CD4-positive, alpha-beta T cell (primary cell): ENCODE measurements around the gene SAMD10. TPM values are rescaled to one million over a fixed set of nuclear protein-coding genes. Genes with fewer than 3 reads are reported as not detected.

Experiments
- ATAC-seq: fragments of 200-7000 bp; cut with Tn5 transposase; one replicate; pipeline ENCODE4 v1.10.0; 2022; ENCODE audit warnings: mild to moderate bottlenecking; ENCODE audit not compliant: poor library complexity
- CTCF ChIA-PET: fragments of 350-600 bp; sonication (Branson Sonifier 250); formaldehyde crosslinking; loops from one replicate; lab custom pipeline; 2021; ENCODE audit warnings: antibody characterized with exemption, inconsistent platforms; lab: Charles Lee
- POLR2A ChIA-PET: fragments of 350-600 bp; sonication (Branson Sonifier 250); formaldehyde crosslinking; loops from one replicate; lab custom pipeline; 2021; ENCODE audit warnings: antibody characterized with exemption, inconsistent platforms; lab: Charles Lee
- DNase-seq, 14 experiments: peaks; one replicate each; pipeline ENCODE4 v3.0.0-alpha.2; 2013 to 2020; ENCODE audit warnings: mixed read lengths in 2 of 14
- H3K27ac ChIP-seq, 2 donors: one replicate each; pipeline versions ENCODE4 v1.5.1 to v1.7.0; 2013; ENCODE audit warnings: low read length in 2 of 2, low read depth in 1 of 2, mild to moderate bottlenecking in 1 of 2
- H3K27me3 ChIP-seq, 2 experiments: 1 replicate in 1 of 2; 2 replicates in 1 of 2; pipeline versions ENCODE4 v1.6.1 to v1.7.0; 2013; ENCODE audit warnings: low read length in 2 of 2, control low read depth in 1 of 2, mild to moderate bottlenecking in 1 of 2, moderate library complexity in 1 of 2; ENCODE audit not compliant: insufficient read depth in 2 of 2, control insufficient read depth in 1 of 2
- H3K36me3 ChIP-seq: one replicate; pipeline ENCODE4 v1.6.1; 2013; ENCODE audit warnings: low read length, control low read depth; ENCODE audit not compliant: insufficient read depth
- H3K4me1 ChIP-seq: one replicate; pipeline ENCODE4 v1.6.1; 2013; ENCODE audit warnings: low read length, control low read depth; ENCODE audit not compliant: insufficient read depth
- H3K4me3 ChIP-seq: one replicate; pipeline ENCODE4 v1.5.1; 2013; ENCODE audit warnings: mild to moderate bottlenecking, low read length, moderate library complexity
- H3K9me3 ChIP-seq, 2 experiments: 1 replicate in 1 of 2; 2 replicates in 1 of 2; pipeline versions ENCODE4 v1.6.1 to v1.7.0; 2013; ENCODE audit warnings: low read length in 2 of 2, mild to moderate bottlenecking in 2 of 2, control low read depth in 1 of 2, moderate library complexity in 1 of 2; ENCODE audit not compliant: control insufficient read depth in 1 of 2, insufficient read depth in 1 of 2
- H3K27ac Mint-ChIP-seq: one replicate; pipeline ENCODE4 v1.8.0; 2020; ENCODE audit warnings: mixed read lengths
- H3K27me3 Mint-ChIP-seq: one replicate; pipeline ENCODE4 v1.8.0; 2021; ENCODE audit warnings: mixed read lengths
- H3K36me3 Mint-ChIP-seq: one replicate; pipeline ENCODE4 v1.8.0; 2021; ENCODE audit warnings: low read depth, mixed read lengths
- H3K4me1 Mint-ChIP-seq: one replicate; pipeline ENCODE4 v1.8.0; 2021; ENCODE audit warnings: low read depth, mixed read lengths
- H3K4me3 Mint-ChIP-seq: one replicate; pipeline ENCODE4 v1.8.0; 2020; ENCODE audit warnings: mild to moderate bottlenecking, mixed read lengths
- H3K9me3 Mint-ChIP-seq: one replicate; pipeline ENCODE4 v1.8.0; 2020; ENCODE audit warnings: mixed read lengths
- CTCF ChIP-seq: fragments of 200-600 bp; IDR thresholded peaks from one replicate; pipeline ENCODE4 v1.8.0; 2022; ENCODE audit warnings: antibody characterized with exemption, mild to moderate bottlenecking
- intact Hi-C, 2 experiments: fragments of 100-400 bp; cut with DNase I in 1 of 2; cut with micrococcal nuclease in 1 of 2; formaldehyde crosslinking; loops; one replicate each; pipeline versions ENCODE4 v1.15.1 to v1.9.0; 2023 to 2025; cut with DNase I, micrococcal nuclease
- total RNA-seq, 174 experiments: library from RNA in 2 of 174; stranded (reverse) in 2 of 174; gene quantifications; one replicate each; pipeline ENCODE4 v1.2.3 and lab custom pipeline; 2021 to 2026

Gene SAMD10
- total RNA-seq, 2 experiments from 2014 or later, result 12.0 to 12.1 TPM

- no peaks in the 10 kb centered on the region for H3K9me3 Mint-ChIP-seq
- H3K4me1 ChIP-seq, result peaks cover 76% of the 10 kb centered on the region
- peaks cover 53% of the 10 kb centered on the region for H3K4me1 Mint-ChIP-seq
- H3K27ac ChIP-seq, result no peak overlapping the region
- ATAC-seq, result no peak
- H3K9me3 ChIP-seq, result no peaks in the 10 kb centered on the region
- ChIA-PET POLR2A (no interaction called here), CTCF (interaction anchor here (1.2 kb wide), 1 partner anchor 23 kb away, joined by 4 read pairs; no protein-coding TSS in a partner anchor)
- H3K27me3 ChIP-seq, result no peaks in the 10 kb centered on the region
- no peak overlapping the region for H3K4me3 ChIP-seq
- intact Hi-C loops, result no loop called here
- no peak for TF ChIP-seq CTCF
- H3K27me3 Mint-ChIP-seq, result no peaks in the 10 kb centered on the region
- DNase-seq, result peak in 1 of 14 experiments; percentile 32
- no peak overlapping the region for H3K4me3 Mint-ChIP-seq
- H3K36me3 Mint-ChIP-seq, result peaks cover 13% of the 10 kb centered on the region
- peak overlapping the region; percentile 99 for H3K27ac Mint-ChIP-seq
- H3K36me3 ChIP-seq, result no peaks in the 10 kb centered on the region
Observed at GRCh38 chr20:63950701-63951397, 28.6 kb downstream of the SAMD10 start.

DNA sequence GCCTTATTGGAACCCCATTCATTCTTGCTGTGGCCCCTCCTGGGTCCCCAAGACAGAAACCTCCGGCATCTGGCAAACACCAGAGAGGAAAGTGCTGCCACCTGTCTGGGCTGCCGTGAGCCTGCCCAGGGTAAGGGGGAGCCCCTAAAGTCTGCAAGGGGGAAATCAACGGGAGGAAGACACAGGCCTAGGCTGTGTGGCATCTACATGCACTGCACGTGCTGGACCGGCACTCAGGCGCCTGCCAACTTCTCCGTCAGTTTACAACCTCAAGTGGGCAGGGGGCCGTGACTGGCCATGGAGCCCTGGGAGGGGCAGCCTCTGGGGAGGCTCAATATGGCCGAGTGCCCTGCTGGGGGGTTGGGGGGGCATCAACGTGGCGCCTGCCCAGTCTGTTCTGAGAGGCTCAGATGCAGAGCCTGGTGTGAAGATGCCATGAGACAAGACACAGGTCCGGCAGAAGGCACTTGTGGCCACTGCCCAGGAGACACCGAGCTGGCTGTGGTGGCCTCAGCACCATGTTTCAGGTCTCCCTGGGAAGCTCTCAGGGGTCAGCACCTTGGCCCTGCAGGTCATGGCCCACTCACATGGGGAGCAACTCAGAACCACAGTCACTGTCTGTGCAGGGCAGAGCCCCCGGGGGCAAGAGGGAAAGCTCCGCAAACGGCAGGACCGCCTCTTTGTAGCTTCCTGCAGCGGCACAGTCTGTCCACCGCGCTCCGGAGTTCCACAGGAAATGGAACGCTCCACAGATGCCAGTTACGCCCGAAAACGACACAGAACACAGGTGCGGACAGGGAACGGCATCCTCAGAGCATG, 31.6 kb downstream of the SAMD10 start:
- Mint-ChIP-seq H3K4me3 (peak overlapping the region; percentile 87), H3K27ac (peak overlapping the region; percentile 99), H3K9me3 (no peaks in the 10 kb centered on the region), H3K36me3 (peaks cover 29% of the 10 kb centered on the region), H3K4me1 (peaks cover 44% of the 10 kb centered on the region), H3K27me3 (no peaks in the 10 kb centered on the region)
- peak overlapping the region; percentile 51 for H3K4me3 ChIP-seq
- TF ChIP-seq CTCF, result no peak
- ATAC-seq (peak; percentile 2), DNase-seq (peak in 8 of 14 experiments; percentile 21 to 63 (median 53))
- ChIA-PET POLR2A (no interaction called here), CTCF (interaction anchor here (0.6 kb wide), 1 partner anchor 33 kb away, joined by 3 read pairs; the partner anchor contains the start of gene PRPF6)
- intact Hi-C loops, result no loop called here
- no peaks in the 10 kb centered on the region for H3K9me3 ChIP-seq
- H3K36me3 ChIP-seq, result peaks cover 27% of the 10 kb centered on the region
- no peaks in the 10 kb centered on the region for H3K27me3 ChIP-seq
- H3K27ac ChIP-seq, result peak overlapping the region in 1 of 2 donors; percentile 50
- H3K4me1 ChIP-seq, result peaks cover 55% of the 10 kb centered on the region

DNA sequence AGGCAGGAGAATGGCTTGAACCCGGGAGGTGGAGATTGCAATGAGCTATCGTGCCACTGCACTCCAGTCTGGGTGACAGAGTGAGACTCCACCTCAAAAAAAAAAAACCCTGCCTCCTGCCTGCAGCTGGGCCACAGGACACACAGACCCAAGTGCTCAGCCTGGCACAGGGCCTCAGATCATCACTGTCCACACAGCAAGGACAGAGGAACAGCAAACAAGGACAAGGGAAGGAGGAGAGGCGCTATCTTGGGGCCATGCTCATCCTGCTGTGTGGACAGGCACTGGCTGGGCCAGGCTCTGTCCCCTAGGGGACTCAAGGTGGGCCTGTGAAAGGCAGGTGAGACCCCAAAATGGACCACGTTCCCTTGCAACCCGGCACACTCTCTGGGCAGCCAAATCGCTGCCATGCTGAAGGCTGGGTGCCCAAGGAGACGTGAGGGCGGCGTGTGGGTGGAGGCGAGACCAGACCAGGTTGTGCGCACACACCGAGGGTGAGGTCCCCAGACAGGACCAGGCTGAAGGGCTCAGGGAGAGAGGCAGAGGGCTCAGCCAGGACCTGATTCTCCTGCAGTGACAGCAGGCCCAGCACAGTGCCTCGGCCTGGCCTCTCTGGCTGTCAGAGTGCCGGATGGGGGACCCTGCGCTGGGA, 32.3 kb downstream of the SAMD10 start:
- intact Hi-C loops, result no loop called here
- ChIA-PET CTCF (no interaction called here), POLR2A (no interaction called here)
- peaks cover 48% of the 10 kb centered on the region for H3K4me1 Mint-ChIP-seq
- H3K27ac Mint-ChIP-seq, result peak overlapping the region; percentile 99
- H3K4me3 ChIP-seq, result no peak overlapping the region
- ATAC-seq (no peak), DNase-seq (peak in 1 of 14 experiments; percentile 37)
- H3K4me3 Mint-ChIP-seq, result peak overlapping the region; percentile 87
- H3K9me3 ChIP-seq, result peaks cover 0 to 6% of the 10 kb centered on the region in 2 experiments
- peaks cover 33% of the 10 kb centered on the region for H3K36me3 Mint-ChIP-seq
- H3K4me1 ChIP-seq, result peaks cover 55% of the 10 kb centered on the region
- H3K36me3 ChIP-seq, result peaks cover 30% of the 10 kb centered on the region
- no peak overlapping the region for H3K27ac ChIP-seq
- H3K9me3 Mint-ChIP-seq, result no peaks in the 10 kb centered on the region
- no peaks in the 10 kb centered on the region for H3K27me3 Mint-ChIP-seq
- no peaks in the 10 kb centered on the region for H3K27me3 ChIP-seq
- TF ChIP-seq CTCF, result no peak
